DMS53 treated with DMSO at 0.1 percent for 48 hours (cell line): ENCODE measurements around the gene FAM81A.
"Not testable (repeated sequence)": the region's sequence is repeated elsewhere in the genome, so short reads cannot be mapped to it uniquely, and the experiment has no call there.

Experiments used
- DNase-seq: peaks from one replicate; lab custom pipeline; 2025; ENCODE audit not compliant: unreplicated experiment; lab: John Stamatoyannopoulos, UW

The FAM81A gene

GRCh38 chr15:59420986-59421618 lies 16.9 kb upstream of the FAM81A start:
- DNase-seq: no peak

DNA sequence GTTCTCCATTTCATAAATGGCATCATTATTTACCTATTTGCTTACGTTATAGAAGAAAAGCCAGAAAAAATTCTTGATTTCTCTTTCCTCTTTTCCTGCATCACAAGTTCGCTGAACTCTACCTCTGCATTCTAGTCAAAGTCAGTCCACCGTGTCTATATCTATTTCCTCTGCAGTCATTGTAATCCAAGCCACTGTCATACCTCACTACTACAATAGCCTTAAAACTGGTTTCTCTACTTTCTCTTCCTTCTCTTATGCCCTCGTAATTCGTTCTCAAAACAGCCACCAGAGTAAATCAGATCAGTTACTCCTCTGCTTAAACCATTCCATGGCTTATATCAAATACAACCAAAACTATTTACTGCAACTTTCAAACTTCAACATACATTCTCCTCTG lies 13.4 kb upstream of the FAM81A start:
- peak; percentile 78 for DNase-seq

DNA sequence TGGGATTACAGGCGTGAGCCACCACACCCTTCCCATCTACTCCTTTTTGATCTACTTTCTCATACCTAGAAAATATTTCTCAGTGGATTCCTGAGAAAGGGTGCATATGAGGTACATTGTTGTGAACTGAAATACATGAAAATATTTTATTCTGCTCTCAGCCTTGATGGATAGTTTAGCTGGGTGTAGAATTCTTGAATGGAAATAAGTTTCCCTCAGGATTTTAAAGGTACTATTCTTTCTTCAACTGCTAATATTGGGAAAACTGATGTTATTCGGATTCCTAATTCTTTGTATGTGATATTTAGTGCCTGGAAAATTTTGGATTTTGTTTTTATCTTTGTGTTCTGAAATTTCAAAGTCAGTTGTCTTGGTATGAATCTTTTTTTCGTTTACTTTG lies 9.1 kb upstream of the FAM81A start:
- DNase-seq: not testable (repeated sequence)

- DNase-seq: no peak
Observed at GRCh38 chr15:59432389-59432788, 5.6 kb upstream of the FAM81A start.

GRCh38 chr15:59434481-59434880 lies 3.5 kb upstream of the FAM81A start:
- DNase-seq: no peak

DNA sequence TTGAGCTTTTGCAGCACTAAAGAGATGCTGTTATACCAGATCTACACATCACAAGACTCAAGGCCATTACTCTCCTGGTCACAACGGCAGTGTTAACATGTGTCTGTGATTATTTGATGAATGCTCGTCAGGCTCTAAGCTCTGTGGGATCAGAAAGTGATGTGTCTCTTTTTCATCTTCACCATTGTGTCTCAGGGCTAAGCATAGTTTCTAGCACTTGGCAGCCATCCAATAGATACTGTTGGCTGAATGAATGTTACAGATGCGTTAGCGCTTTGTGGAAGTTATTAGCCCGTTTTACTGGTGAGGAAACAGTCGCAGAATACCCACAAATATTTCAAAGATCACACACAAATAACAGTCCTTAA lies 1.2 kb upstream of the FAM81A start:
- peak; percentile 25 for DNase-seq

DNA sequence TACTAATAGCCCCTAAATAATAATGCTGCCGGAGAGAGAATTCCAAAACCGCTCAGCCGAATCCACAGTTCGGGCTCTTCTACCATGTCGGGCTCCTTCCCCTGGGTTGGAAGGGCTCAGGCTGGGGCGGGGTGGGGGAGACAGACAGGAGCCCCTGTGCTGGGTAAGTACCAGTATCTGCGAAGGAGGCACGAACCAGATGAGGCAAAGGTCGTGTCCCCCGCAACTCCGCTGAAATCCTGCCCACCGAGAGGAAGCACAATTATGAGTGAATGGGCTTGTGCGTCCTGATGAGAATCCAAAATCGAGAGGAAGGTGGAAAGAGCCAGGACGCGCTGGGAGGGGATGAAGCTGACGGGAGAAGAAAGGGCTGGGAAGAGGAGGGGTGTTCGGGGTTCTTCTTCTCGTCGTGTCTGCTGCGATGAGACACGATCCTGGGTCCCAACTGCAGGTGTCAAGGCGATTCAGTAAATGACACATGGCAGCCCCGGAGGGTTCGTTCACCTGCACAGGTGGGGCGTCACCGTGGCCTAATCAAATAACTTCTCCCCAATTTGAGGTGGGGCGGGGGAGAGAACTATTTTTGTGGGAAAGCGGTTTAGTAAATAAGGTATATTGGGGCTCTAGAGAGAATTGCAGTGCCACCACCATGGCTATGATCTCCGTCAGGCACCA lies 707 bp upstream of the FAM81A start:
- no peak for DNase-seq

DNA sequence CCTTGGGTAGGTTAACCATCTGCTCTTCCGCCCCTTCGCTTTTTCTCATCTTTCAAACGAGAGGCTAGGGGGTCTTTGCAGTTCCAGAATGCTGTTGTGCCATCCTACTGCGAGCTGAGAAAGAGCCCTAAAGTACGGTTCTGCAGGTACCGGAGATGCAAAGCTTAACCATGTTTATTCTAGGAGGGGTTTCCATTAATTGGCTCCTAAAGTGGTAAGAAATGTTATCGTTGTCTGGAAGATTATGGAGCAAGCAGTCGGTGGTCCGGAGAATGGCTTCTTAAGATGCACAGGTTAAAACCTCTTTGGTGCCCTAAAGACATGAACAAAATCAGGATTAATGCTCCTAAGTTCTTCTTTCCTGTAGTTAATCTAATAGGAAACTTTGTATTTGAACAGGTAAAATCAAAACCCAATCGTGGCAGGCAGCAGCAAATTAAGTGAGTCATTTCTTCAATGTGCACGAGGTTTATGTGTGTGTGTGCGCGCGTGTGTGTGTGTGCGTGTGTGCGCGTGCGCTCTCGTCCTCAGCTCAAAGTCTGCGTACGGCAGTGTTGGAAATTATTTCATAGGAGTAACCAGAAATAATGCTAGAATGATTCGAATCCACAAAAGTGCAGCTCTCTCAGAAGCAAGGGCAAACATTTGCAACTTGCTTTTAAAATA lies 772 bp downstream of the FAM81A start:
- DNase-seq: no peak

DNA sequence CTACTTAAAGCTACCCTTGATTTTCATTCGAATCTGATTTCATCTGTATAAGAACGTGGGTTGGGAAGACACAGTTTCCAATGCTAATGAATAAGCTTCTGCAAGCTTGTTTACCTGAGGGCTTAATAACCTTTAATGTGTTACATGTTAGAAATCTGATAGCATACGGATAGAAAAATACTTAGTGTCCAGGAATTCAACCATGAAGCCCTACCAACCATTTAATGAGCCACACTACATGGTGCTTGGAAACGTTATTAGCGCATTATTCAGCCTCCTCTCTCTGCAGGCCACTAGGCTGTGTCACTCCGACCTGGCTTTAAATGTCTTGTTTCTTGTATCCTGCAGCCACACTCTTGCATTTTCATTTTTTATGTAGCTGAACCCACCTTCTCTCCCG lies 1.6 kb downstream of the FAM81A start:
- DNase-seq: no peak

DNA sequence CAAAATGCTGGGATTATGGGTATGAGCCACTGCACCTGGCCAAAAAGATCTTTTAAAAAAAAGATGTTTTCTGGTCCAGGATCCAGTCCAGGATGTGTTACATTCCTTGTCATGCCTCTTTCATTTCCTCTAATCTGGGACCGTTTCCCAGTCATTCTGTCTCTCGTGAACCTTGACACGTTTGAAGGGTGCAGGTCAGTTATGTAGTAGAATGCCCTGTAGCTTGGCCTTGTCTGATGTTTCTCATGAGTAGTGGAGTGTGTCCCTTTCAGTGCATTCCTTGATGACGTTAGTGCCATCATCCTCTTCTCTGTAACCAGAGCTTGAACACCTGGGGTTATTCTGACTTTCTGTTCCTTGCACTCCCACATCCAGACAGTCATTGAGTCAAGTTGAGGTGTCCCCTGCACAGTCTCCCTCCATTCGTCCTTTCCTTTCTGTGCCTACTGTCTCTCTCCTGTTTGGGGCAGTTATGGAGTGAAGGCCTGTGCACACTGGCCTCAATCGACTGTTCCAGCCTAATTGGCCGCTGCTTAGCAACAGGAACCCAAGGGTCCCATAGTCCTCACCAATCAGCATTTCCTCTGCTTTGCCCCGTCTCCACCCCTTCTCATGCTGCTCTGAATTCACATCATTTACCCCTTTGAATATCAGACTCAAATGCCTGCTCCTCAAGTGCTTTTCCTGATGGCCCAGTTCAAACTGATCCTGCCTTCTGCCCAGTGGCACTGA lies 5.5 kb downstream of the FAM81A start:
- DNase-seq: no peak

- DNase-seq: no peak
Observed at GRCh38 chr15:59444081-59444835, 6.3 kb downstream of the FAM81A start.

- no peak for DNase-seq
Observed at GRCh38 chr15:59444980-59445545, 7.1 kb downstream of the FAM81A start.

DNA sequence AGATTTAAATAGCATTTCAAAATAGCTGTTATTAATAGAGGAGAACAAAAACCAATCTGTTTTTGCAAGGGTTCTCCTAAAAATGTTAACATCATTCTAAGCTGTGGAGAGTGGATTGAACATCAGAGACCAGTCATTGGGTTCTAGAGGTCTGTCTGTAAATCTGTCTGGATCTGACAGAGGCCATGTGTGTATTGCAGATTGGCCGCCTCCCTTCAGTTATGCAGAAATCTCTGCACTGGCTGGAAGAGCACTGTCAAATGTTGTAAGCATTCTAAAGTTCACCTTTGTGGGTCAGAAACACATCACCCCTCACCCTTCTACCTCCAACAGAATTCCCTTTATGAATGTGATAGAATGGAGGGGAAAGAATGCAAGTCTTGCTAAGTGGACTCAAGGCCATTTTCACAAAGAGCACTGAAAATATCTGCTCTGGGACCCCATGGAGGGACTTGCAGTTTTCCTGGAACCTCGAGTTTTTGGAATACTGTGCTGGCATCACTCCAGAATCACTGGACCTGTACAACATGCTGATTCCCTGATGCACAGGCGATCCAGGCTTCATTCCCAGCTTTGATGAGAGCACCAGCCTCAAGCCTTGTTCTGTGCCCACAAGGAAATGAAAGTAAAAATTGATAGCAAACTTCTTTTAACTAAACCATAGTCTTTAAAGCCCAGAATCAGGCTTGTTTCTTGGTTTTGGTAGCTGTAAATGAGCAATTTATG lies 8.4 kb downstream of the FAM81A start:
- no peak for DNase-seq

- DNase-seq: no peak
Observed at GRCh38 chr15:59447367-59447766, 9.4 kb downstream of the FAM81A start.

- DNase-seq: no peak
Observed at GRCh38 chr15:59448871-59449270, 10.9 kb downstream of the FAM81A start.

GRCh38 chr15:59453474-59454215 lies 15.7 kb downstream of the FAM81A start:
- no peak for DNase-seq

DNA sequence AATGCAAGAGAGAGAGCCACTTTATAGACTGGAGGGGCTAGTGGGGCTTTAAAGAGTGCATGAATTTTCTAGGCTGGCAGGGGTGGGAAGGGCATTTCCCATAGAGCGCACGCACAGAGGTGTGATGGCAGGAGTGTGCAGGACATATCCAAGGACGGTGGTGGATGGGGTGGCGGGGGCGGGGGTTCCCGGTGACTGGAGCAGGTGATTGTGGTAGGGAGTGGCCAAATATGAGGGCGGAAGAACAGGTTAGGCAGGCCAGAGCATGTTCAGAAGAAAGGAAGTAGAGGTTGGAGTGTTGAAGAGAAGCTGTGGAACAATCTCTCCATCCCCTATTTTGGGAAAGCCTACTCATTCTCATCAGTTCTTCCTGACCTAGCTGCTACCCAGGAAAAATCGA lies 18.1 kb downstream of the FAM81A start:
- DNase-seq: peak; percentile 72

GRCh38 chr15:59457103-59457502 lies 19.1 kb downstream of the FAM81A start:
- no peak for DNase-seq

GRCh38 chr15:59461521-59461920 lies 23.5 kb downstream of the FAM81A start:
- DNase-seq: no peak
